Caco-2 (cell line): ENCODE results near the gene ROS1. TPM values are rescaled to one million over a fixed set of nuclear protein-coding genes. Genes with fewer than 3 reads are reported as not detected.

Experiments
- BruUV-seq: library from RNA; stranded (reverse); fragments of 400-500 nt; replicated peaks from 2 replicates; lab custom pipeline; 2021; lab: Mats Ljungman, UMichigan
- CTCF ChIA-PET: fragments of 300-600 bp; sonication (Branson Sonifier 250); formaldehyde crosslinking; loops from one replicate; lab custom pipeline; 2022; ENCODE audit warnings: antibody characterized with exemption; lab: Charles Lee
- POLR2A ChIA-PET: fragments of 300-600 bp; sonication (Branson Sonifier 250); formaldehyde crosslinking; loops from one replicate; lab custom pipeline; 2022; ENCODE audit warnings: antibody characterized with exemption; lab: Charles Lee
- DNase-seq, 2 experiments: peaks; one replicate each; pipeline versions ENCODE4 v3.0.0 to v3.0.0-alpha.2; 2020 to 2022
- H3K27me3 ChIP-seq: replicated peaks from 2 replicates; pipeline ENCODE4 v1.6.0; 2011; ENCODE audit warnings: low read length; ENCODE audit not compliant: control insufficient read depth, insufficient read depth
- H3K36me3 ChIP-seq: 2 replicates; pipeline ENCODE4 v1.5.1; 2011; ENCODE audit warnings: low read length; ENCODE audit not compliant: control insufficient read depth, insufficient read depth
- H3K4me1 ChIP-seq: fragments of 250-450 bp; sonication (Bioruptor Pico); 2 replicates; pipeline ENCODE4 v1.5.1; 2020; ENCODE audit warnings: mild to moderate bottlenecking
- H3K4me3 ChIP-seq: 2 replicates; pipeline ENCODE4 v1.5.1; 2011; ENCODE audit warnings: low read depth, mild to moderate bottlenecking, control low read depth, low read length
- H3K9me3 ChIP-seq: fragments of 250-450 bp; sonication (Bioruptor Pico); 2 replicates; pipeline ENCODE4 v1.5.1; 2020; ENCODE audit warnings: mild to moderate bottlenecking, moderate library complexity
- H3K27ac Mint-ChIP-seq: one replicate; pipeline ENCODE4 v1.8.0; 2022; ENCODE audit warnings: mixed read lengths; ENCODE audit not compliant: unreplicated experiment
- H3K27me3 Mint-ChIP-seq: one replicate; pipeline ENCODE4 v1.8.0; 2022; ENCODE audit warnings: mixed read lengths; ENCODE audit not compliant: insufficient read depth, unreplicated experiment
- H3K36me3 Mint-ChIP-seq: one replicate; pipeline ENCODE4 v1.8.0; 2022; ENCODE audit warnings: mild to moderate bottlenecking, mixed read lengths; ENCODE audit not compliant: insufficient read depth, unreplicated experiment
- H3K4me1 Mint-ChIP-seq: one replicate; pipeline ENCODE4 v1.8.0; 2022; ENCODE audit warnings: low read depth, mixed read lengths; ENCODE audit not compliant: unreplicated experiment
- H3K4me3 Mint-ChIP-seq: one replicate; pipeline ENCODE4 v1.8.0; 2022; ENCODE audit warnings: mild to moderate bottlenecking, moderate library complexity, mixed read lengths; ENCODE audit not compliant: unreplicated experiment
- H3K9me3 Mint-ChIP-seq: one replicate; pipeline ENCODE4 v1.8.0; 2022; ENCODE audit warnings: mixed read lengths; ENCODE audit not compliant: unreplicated experiment
- intact Hi-C: fragments of 100-400 bp; cut with micrococcal nuclease; formaldehyde crosslinking; loops from one replicate; pipeline ENCODE4 v1.10.0; 2022; ENCODE audit not compliant: unreplicated experiment
- total RNA-seq: library from RNA; stranded (reverse); gene quantifications from 2 replicates; pipeline ENCODE4 v1.2.3, GENCODE V29; 2022
- TF ChIP-seq, protein P1 (sequence below), 2 experiments: fragments of 200-600 bp in 1 of 2; IDR thresholded peaks; 1 replicate in 1 of 2; 2 replicates in 1 of 2; pipeline versions ENCODE4 v1.5.1 to v1.8.0; 2011 to 2022; ENCODE audit warnings: antibody characterized with exemption in 1 of 2, control low read depth in 1 of 2, inconsistent platforms in 1 of 2, low read depth in 1 of 2, low read length in 1 of 2, mild to moderate bottlenecking in 1 of 2, moderate library complexity in 1 of 2; ENCODE audit not compliant: insufficient read depth in 1 of 2, severe bottlenecking in 1 of 2, unreplicated experiment in 1 of 2

The ROS1 gene
- total RNA-seq, 1 experiment from 2014 or later, result 0.16 TPM

DNA sequence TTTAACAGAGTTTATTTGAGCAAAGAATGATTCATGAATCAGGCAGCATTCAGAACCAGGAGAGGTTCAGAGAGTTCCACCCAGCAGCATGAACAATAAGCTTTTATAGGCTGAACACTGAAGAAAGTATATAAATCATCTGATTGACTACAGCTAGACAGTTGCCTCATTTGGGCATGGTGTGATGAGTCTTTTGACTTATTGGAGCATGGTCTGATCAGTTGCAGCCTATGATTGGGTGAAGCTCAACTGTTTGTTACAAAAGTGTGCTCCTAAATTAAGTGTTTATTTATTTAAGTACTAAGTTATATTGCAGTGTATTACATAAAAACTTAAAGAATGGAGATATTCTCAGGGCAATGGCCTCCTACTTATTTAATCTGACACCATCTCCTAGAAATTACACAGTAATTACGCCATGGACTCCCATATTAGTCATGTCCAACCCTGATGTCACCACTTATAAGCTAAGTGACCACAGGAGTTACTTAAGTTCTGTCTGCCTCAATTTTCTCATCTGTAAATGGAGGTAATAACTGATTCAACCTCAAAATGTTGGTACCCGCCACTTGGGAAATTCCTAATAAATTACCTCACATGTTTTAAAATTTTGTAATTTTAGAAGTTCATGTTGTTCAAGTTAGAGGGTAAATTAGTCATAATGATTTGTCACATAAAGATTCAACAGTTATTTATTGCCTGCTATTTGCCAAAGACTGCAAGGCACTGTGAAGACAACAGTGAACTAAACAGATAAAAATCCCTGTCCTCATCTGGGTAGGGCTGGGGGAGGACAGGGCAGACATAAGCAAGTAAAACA lies 15.2 kb upstream of the ROS1 start:
- Mint-ChIP-seq H3K27me3 (no peaks in the 10 kb centered on the region), H3K4me3 (no peak overlapping the region), H3K27ac (peak overlapping the region; percentile 35), H3K4me1 (peaks cover 6% of the 10 kb centered on the region), H3K9me3 (no peaks in the 10 kb centered on the region), H3K36me3 (no peaks in the 10 kb centered on the region)
- Histone ChIP-seq H3K4me1 (peaks cover 7% of the 10 kb centered on the region), H3K9me3 (no peaks in the 10 kb centered on the region), H3K36me3 (no peaks in the 10 kb centered on the region), H3K4me3 (no peak overlapping the region), H3K27me3 (no peaks in the 10 kb centered on the region)
- no peak for DNase-seq
- CTCF ChIA-PET, result interaction anchor here (0.7 to 0.9 kb wide), 2 partner anchors 9 to 19 kb away, joined by 3 read pairs; no protein-coding TSS in a partner anchor
- intact Hi-C loops, result loop anchor here (10.0 kb wide), 1 partner anchor 274 kb away; no protein-coding TSS in a partner anchor
- no TSS peak for BruUV-seq
- TF ChIP-seq, protein P1, sequence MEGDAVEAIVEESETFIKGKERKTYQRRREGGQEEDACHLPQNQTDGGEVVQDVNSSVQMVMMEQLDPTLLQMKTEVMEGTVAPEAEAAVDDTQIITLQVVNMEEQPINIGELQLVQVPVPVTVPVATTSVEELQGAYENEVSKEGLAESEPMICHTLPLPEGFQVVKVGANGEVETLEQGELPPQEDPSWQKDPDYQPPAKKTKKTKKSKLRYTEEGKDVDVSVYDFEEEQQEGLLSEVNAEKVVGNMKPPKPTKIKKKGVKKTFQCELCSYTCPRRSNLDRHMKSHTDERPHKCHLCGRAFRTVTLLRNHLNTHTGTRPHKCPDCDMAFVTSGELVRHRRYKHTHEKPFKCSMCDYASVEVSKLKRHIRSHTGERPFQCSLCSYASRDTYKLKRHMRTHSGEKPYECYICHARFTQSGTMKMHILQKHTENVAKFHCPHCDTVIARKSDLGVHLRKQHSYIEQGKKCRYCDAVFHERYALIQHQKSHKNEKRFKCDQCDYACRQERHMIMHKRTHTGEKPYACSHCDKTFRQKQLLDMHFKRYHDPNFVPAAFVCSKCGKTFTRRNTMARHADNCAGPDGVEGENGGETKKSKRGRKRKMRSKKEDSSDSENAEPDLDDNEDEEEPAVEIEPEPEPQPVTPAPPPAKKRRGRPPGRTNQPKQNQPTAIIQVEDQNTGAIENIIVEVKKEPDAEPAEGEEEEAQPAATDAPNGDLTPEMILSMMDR (IDR thresholded peaks at IDR 0.05; ENCODE audit: insufficient read depth in 1 of 2, low read depth in 1 of 2, low read length in 1 of 2, severe bottlenecking in 1 of 2, unreplicated experiment in 1 of 2), result no peak
- POLR2A ChIA-PET, result no interaction called here

DNA sequence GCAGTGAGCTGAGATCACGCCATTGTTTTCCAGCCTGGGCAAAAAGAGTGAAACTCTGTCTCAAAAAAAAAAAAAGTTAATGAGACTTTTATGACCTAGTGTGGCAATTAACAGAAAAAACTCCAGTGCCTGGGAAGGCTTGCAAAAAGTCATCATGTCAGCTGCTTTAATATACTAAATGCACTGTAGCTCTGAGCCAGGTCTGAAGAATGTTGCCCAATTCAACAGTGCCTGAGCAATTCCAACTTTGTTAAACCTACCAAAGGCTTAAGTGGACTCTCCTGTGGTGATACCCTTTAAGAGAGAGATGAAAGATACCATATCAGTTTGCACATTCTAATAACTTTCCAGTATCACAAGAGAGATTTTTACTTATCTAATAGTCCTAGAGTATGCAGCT lies 6.5 kb upstream of the ROS1 start:
- H3K4me1 Mint-ChIP-seq, result no peaks in the 10 kb centered on the region
- no peaks in the 10 kb centered on the region for H3K9me3 Mint-ChIP-seq
- Histone ChIP-seq H3K9me3 (no peaks in the 10 kb centered on the region), H3K4me1 (no peaks in the 10 kb centered on the region), H3K27me3 (no peaks in the 10 kb centered on the region), H3K36me3 (no peaks in the 10 kb centered on the region), H3K4me3 (no peak overlapping the region)
- CTCF ChIA-PET, result interaction anchor here (0.7 kb wide), 1 partner anchor 242 kb away, joined by 3 read pairs; no protein-coding TSS in a partner anchor
- H3K36me3 Mint-ChIP-seq, result no peaks in the 10 kb centered on the region
- no peak overlapping the region for H3K27ac Mint-ChIP-seq
- no peak overlapping the region for H3K4me3 Mint-ChIP-seq
- TF ChIP-seq, protein P1 (IDR thresholded peaks at IDR 0.05; ENCODE audit: insufficient read depth in 1 of 2, low read depth in 1 of 2, low read length in 1 of 2, severe bottlenecking in 1 of 2, unreplicated experiment in 1 of 2), result no peak
- BruUV-seq, result no TSS peak
- POLR2A ChIA-PET, result no interaction called here
- H3K27me3 Mint-ChIP-seq, result peaks cover 2% of the 10 kb centered on the region
- no peak for DNase-seq
- intact Hi-C loops, result no loop called here

DNA sequence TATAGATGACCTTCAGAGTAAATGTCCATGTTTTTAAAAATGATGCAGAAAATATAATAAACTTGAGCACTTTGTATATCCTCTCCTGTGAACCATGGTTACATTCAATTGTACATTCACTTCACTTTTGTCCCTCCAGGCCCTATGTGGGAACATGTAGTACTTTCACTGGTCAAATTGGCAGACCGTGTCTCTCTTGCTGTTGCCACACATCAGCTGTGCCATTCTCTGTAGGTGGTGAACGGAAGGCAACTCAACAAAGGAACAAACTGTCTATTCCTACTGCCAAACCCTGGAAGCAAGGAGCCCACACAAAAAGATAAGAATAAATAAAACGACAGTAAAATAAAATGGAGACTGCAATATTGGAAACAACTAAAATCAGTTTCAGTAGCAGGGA lies 2.0 kb downstream of the ROS1 start:
- no peaks in the 10 kb centered on the region for H3K36me3 Mint-ChIP-seq
- peaks cover 3% of the 10 kb centered on the region for H3K27me3 Mint-ChIP-seq
- H3K4me3 Mint-ChIP-seq, result no peak overlapping the region
- no peak overlapping the region for H3K4me3 ChIP-seq
- DNase-seq, result no peak
- no peak overlapping the region for H3K27ac Mint-ChIP-seq
- H3K36me3 ChIP-seq, result no peaks in the 10 kb centered on the region
- no peaks in the 10 kb centered on the region for H3K9me3 ChIP-seq
- H3K27me3 ChIP-seq, result no peaks in the 10 kb centered on the region
- POLR2A ChIA-PET, result no interaction called here
- no peaks in the 10 kb centered on the region for H3K4me1 Mint-ChIP-seq
- CTCF ChIA-PET, result no interaction called here
- TF ChIP-seq, protein P1 (IDR thresholded peaks at IDR 0.05; ENCODE audit: insufficient read depth in 1 of 2, low read depth in 1 of 2, low read length in 1 of 2, severe bottlenecking in 1 of 2, unreplicated experiment in 1 of 2), result no peak
- intact Hi-C loops, result no loop called here
- no TSS peak for BruUV-seq
- no peaks in the 10 kb centered on the region for H3K9me3 Mint-ChIP-seq
- no peaks in the 10 kb centered on the region for H3K4me1 ChIP-seq
